KMS-11 (cell line): ENCODE measurements around the gene GALNT9.

Experiments
- H2AFZ ChIP-seq: fragments of 200-600 bp; sonication (generic); 2 replicates; pipeline ENCODE4 v1.6.1; 2016; ENCODE audit warnings: antibody characterized with exemption, mixed run types, low read depth
- H3K27ac ChIP-seq: fragments of 200-600 bp; sonication (generic); 2 replicates; pipeline ENCODE4 v1.6.1; 2016; ENCODE audit warnings: mild to moderate bottlenecking, mixed run types
- H3K27me3 ChIP-seq: fragments of 200-600 bp; sonication (generic); 2 replicates; pipeline ENCODE4 v1.6.1; 2017; ENCODE audit warnings: mild to moderate bottlenecking, low read depth, mixed run types, moderate library complexity; ENCODE audit not compliant: insufficient read depth
- H3K36me3 ChIP-seq: fragments of 200-600 bp; sonication (generic); 2 replicates; pipeline ENCODE4 v1.6.1; 2017; ENCODE audit warnings: mild to moderate bottlenecking, mixed run types; ENCODE audit not compliant: insufficient read depth
- H3K4me1 ChIP-seq: fragments of 200-600 bp; sonication (generic); 2 replicates; pipeline ENCODE4 v1.6.1; 2016; ENCODE audit warnings: mild to moderate bottlenecking, low read depth, mixed run types; ENCODE audit not compliant: poor library complexity, severe bottlenecking
- H3K4me2 ChIP-seq: fragments of 200-600 bp; sonication (generic); 2 replicates; pipeline ENCODE4 v1.7.0; 2016; ENCODE audit warnings: mild to moderate bottlenecking, mixed run types
- H3K4me3 ChIP-seq: fragments of 200-600 bp; sonication (generic); IDR thresholded peaks from 2 replicates; pipeline ENCODE4 v1.6.1; 2017; ENCODE audit warnings: low read depth, low read length, mixed read lengths; ENCODE audit not compliant: insufficient read depth
- H3K79me2 ChIP-seq: fragments of 200-600 bp; sonication (generic); 2 replicates; pipeline ENCODE4 v1.6.1; 2016; ENCODE audit warnings: low read depth, mixed run types; ENCODE audit not compliant: insufficient read depth
- H3K9ac ChIP-seq: fragments of 200-600 bp; sonication (generic); 2 replicates; pipeline ENCODE4 v1.6.1; 2016; ENCODE audit warnings: mild to moderate bottlenecking, mixed run types
- H4K20me1 ChIP-seq: fragments of 200-600 bp; sonication (generic); 2 replicates; pipeline ENCODE4 v1.6.1; 2016; ENCODE audit warnings: mild to moderate bottlenecking, mixed run types; ENCODE audit not compliant: insufficient read depth
- TF ChIP-seq, protein P1 (sequence below): fragments of 200-600 bp; sonication (generic); conservative IDR thresholded peaks from 2 replicates; pipeline ENCODE4 v1.6.1; 2017; ENCODE audit warnings: low read depth, mild to moderate bottlenecking, antibody characterized with exemption, low read length, moderate library complexity, mixed read lengths

Gene GALNT9

DNA sequence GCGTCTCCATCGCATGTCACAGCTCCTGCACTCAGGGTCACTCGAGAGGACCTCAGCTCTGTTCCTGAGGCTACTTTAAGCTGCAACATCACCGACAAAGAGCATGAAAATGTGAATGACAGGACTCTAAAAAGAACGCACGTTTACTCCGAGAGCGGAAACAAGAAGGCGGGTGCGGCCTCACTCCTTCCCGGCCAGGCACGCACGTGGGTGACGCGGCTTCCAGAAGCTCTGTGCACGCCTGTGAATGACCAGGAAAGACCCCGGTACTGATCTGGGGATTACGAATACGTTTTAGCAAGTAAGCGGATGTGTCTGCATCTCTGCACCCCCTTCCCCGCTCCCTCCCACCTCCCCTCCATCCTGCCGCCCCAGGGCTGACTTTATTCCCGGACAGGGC, 15.2 kb upstream of the GALNT9 start:
- Histone ChIP-seq H3K4me2 (no peak overlapping the region), H3K27me3 (no peaks in the 10 kb centered on the region; the same call in 1 of the 2 replicates), H3K27ac (no peak overlapping the region), H3K4me3 (no peak overlapping the region), H2AFZ (no peak overlapping the region), H3K79me2 (no peaks in the 10 kb centered on the region), H4K20me1 (no peaks in the 10 kb centered on the region), H3K36me3 (no peaks in the 10 kb centered on the region), H3K9ac (no peak overlapping the region), H3K4me1 (no peaks in the 10 kb centered on the region)
- TF ChIP-seq, protein P1, sequence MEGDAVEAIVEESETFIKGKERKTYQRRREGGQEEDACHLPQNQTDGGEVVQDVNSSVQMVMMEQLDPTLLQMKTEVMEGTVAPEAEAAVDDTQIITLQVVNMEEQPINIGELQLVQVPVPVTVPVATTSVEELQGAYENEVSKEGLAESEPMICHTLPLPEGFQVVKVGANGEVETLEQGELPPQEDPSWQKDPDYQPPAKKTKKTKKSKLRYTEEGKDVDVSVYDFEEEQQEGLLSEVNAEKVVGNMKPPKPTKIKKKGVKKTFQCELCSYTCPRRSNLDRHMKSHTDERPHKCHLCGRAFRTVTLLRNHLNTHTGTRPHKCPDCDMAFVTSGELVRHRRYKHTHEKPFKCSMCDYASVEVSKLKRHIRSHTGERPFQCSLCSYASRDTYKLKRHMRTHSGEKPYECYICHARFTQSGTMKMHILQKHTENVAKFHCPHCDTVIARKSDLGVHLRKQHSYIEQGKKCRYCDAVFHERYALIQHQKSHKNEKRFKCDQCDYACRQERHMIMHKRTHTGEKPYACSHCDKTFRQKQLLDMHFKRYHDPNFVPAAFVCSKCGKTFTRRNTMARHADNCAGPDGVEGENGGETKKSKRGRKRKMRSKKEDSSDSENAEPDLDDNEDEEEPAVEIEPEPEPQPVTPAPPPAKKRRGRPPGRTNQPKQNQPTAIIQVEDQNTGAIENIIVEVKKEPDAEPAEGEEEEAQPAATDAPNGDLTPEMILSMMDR = no peak

GRCh38 chr12:132344181-132344580, 14.8 kb upstream of the GALNT9 start:
- TF ChIP-seq, protein P1 = no peak
- Histone ChIP-seq H4K20me1 (no peaks in the 10 kb centered on the region), H2AFZ (no peak overlapping the region), H3K9ac (no peak overlapping the region), H3K4me2 (no peak overlapping the region), H3K36me3 (no peaks in the 10 kb centered on the region), H3K27ac (no peak overlapping the region), H3K4me3 (no peak overlapping the region), H3K4me1 (no peaks in the 10 kb centered on the region), H3K79me2 (no peaks in the 10 kb centered on the region), H3K27me3 (no peaks in the 10 kb centered on the region; the same call in 1 of the 2 replicates)

- Histone ChIP-seq H4K20me1 (no peaks in the 10 kb centered on the region), H3K79me2 (no peaks in the 10 kb centered on the region), H3K4me3 (no peak overlapping the region), H3K4me2 (no peak overlapping the region), H3K36me3 (no peaks in the 10 kb centered on the region), H3K27me3 (no peaks in the 10 kb centered on the region; the same call in 1 of the 2 replicates), H3K9ac (no peak overlapping the region), H3K4me1 (no peaks in the 10 kb centered on the region), H2AFZ (no peak overlapping the region), H3K27ac (no peak overlapping the region)
- TF ChIP-seq, protein P1 = no peak
Measured at GRCh38 chr12:132343294-132344004, 14.1 kb upstream of the GALNT9 start.

DNA sequence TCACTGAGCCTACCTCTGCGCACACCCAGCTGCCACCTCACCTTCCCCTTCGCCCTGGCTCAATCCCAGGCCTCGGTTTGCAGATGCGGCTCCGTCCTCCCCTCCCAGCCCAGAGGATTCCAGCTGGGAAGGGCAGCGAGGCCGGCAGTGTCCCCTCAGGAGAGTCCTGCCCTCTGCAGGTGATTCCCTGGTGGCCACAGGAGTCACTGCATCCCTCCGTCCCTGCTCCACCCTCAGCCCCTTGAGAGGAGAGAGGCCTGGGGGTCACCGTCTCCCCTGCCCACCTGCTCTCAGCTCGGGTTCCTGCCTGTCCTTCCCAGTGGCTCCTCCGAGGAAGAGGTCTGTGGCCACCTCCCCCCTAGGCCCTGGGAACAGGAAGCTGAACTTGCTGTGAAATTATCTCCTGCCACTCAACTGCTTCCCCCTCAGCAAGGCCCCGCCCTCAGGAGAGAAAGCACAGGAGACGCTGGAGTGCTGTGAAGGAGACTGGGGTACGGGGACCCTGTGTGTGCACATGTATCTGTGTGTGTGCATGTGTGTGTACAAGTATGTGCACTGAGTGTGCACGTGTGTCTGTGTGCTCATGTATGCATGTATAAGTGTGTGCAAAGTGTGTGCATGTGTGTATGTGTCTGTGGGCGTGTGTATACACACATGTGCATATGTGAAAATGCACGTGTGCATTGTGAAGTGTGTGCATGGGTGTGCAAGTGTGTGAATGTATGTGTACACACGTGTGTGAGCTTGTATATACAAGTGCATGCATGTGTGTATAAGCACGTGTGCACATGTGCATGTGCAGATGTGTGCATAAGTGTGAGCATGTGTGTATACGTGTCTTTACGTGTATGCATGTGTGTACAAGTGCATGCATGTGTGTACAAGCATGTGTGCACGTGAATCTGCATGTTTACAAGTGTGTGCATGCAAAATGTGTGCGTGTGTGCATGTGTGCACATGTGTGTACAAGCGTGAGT, 13.2 kb upstream of the GALNT9 start:
- Histone ChIP-seq H2AFZ (no peak overlapping the region), H3K4me3 (no peak overlapping the region), H4K20me1 (no peaks in the 10 kb centered on the region), H3K36me3 (no peaks in the 10 kb centered on the region), H3K79me2 (no peaks in the 10 kb centered on the region), H3K4me2 (no peak overlapping the region), H3K4me1 (no peaks in the 10 kb centered on the region), H3K27ac (no peak overlapping the region), H3K9ac (no peak overlapping the region), H3K27me3 (no peaks in the 10 kb centered on the region; the same call in 1 of the 2 replicates)
- TF ChIP-seq, protein P1 = no peak
